ENCODE results near the gene RARG.

RARG gene

DNA sequence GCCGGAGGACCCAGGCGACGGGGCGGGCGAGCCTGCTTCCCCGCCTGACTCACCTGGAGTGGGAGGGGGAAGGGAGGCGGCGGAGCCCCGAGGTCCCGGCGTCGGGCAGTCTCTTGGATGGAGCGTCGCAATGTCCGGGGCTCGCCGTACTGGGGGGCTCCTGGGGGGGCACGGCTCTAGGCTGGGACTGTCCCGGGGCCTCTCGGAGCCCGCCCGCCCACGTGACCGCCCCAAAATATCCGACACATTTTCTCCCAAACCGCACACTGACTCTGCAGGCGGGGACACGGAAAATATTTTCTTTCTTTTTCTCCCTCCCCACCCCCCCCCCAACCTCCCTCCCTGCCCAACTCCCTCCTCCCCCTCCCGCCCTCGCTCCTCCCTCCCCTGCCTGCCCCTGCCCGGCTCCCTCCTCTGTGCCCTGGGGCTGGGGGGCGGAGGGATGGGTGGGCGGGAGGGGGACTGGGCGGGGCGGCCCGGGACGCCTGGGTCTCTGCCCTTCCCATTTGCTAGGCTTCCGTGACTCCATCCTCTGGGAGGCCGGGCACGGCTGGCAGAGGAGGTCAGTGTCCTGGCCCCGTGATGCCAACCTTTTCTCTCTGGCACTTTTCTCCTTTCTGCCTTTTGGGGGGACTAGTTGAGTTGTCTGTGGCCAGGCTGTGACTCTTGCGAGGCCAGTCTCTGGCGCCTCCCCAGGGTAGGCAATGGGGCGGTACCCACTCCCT lies at the start of gene RARG:
TSS of gene RARG (minus strand) at position 289 of the 725 bp plus-strand sequence. CDS start 4,664 bp downstream, outside the sequence.
- peak; percentile 28 for DNase-seq

- DNase-seq: no peak
These were observed 48.0 kb upstream of the RARG start for GRCh38 chr12:53279888-53280498.

DNA sequence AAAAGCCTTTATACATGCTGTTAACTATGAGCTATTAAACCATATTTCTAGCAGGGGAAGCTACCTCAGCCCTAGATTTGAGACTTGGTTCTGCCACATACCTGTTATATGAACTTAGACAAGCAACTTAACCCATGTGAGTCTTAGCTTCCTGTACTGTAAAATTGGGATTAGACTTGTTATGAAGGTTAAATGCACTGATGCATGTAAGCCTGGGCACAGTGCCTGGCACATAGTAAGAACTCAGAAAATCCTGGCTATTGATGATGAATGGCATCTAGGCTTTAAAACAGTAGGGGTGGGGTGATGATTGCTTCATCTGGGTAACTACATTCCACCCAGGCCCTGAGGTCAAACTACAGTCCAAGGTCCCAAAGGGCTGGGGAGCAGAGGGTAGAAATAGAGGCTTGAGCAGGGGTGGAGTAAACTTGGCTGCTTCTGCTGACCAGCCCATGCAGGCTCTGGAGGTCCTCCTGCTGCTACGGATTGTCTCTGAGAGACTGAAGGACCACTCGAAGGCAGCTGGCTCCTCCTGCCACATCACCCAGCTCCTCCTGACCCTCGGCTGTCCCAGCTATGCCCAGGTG lies 47.4 kb upstream of the RARG start:
- no peak for DNase-seq

- no peak for DNase-seq
These were observed 46.0 kb upstream of the RARG start for GRCh38 chr12:53277981-53278380.

DNA sequence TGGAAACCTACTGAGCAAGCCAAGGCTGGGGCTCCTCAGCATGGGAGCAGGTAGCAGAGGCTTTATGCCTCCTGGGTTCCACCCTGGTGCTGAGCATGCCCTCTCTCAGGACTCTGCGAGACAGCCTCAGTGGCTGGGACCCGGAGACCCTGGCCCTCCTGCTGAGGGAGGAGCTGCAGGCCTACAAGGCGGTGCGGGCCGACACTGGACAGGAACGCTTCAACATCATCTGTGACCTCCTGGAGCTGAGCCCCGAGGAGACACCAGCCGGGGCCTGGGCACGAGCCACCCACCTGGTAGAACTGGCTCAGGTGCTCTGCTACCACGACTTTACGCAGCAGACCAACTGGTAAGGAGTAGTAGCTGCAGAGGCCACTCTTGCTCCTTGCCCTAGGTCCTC lies 44.5 kb upstream of the RARG start:
- no peak for DNase-seq

- no peak for DNase-seq
These were observed 42.4 kb upstream of the RARG start for GRCh38 chr12:53274445-53274844.

DNA sequence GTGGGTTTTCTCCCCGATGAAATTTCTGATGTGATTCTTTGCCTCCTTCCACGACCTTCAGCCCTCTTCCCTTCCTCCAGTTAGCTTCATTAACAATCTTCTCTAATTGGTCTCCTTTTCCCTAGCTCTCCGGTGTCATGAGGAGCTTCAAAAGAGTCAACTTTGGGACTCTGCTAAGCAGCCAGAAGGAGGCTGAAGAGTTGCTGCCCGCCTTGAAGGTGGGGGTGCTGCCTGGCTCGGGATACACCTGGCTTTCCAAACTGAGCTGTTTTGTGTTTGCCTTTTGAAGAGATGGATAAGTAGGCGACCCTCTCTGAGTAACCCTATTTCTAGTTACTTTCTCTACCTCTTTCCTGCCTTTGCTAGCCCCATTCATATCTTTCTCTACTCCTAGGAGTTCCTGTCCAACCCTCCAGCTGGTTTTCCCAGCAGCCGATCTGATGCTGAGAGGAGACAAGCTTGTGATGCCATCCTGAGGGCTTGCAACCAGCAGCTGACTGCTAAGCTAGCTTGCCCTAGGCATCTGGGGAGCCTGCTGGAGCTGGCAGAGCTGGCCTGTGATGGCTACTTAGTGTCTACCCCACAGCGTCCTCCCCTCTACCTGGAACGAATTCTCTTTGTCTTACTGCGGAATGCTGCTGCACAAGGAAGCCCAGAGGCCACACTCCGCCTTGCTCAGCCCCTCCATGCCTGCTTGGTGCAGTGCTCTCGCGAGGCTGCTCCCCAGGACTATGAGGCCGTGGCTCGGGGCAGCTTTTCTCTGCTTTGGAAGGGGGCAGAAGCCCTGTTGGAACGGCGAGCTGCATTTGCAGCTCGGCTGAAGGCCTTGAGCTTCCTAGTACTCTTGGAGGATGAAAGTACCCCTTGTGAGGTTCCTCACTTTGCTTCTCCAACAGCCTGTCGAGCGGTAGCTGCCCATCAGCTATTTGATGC lies 36.9 kb upstream of the RARG start:
- DNase-seq: no peak

GRCh38 chr12:53267999-53268629 lies 36.1 kb upstream of the RARG start, which contains the start of gene ESPL1:
TSS of gene ESPL1 (plus strand) at chr12:53268299. CDS start at chr12:53268767, 468 bp downstream.
- DNase-seq: peak; percentile 49

GRCh38 chr12:53267306-53267998 lies 35.4 kb upstream of the RARG start:
- DNase-seq: no peak

DNA sequence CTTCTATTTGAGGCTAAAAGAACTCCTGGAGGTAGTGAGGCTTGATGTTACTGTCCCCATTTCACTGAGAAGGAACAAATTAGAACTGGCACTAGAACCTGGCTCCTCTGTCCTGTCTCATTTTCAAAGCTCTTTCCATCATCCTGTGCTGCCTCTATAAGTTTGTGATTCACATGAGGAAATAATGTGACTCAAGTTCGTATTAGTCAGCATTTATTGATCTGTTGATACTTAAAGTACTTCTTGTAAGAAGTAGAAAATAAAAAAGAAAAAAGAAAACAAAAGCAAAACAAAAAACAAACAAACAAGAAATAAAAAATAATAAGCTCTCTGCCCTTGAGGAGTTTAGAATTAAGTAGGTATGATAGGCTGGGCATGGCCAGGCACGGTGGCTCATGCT lies 33.8 kb upstream of the RARG start:
- DNase-seq: no peak

DNA sequence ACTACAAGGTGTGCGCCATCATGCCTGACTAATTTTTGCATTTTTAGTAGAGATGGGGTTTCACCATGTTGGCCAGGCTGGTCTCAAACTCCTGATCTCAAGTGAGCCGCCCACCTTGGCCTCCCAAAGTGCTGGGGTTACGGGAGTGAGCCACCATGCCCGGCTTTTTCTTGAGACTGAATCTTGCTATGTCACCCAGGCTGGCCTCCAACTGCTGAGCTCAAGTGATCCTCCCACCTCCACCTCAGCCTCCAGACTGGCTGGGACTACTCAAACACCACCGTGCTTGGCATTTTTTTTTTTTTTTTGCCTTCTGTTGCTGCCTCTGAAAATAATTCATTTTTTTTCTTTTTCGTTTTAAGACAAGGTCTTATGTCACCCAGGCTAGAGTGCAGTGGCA lies 27.9 kb upstream of the RARG start:
- no peak for DNase-seq

- DNase-seq: no peak
These were observed 26.8 kb upstream of the RARG start for GRCh38 chr12:53258541-53259539.

DNA sequence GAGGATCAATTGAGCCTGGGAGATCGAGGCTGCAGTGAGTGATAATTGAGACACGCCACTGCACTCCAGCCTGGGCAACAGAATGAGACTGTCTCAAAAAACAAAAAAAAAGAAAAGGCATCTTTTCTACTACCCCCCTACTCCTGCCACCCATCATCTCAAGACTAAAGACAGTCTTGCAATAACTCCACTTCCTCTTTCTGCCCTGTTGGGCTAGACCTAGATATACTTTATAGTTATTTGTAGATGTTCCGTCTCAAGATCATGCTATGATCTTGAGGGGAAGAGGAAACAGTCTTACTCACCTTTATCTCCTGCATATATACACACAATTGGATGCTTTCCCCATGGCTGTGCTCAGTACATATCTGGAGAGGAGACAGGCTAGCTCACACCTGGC lies 24.0 kb upstream of the RARG start:
- DNase-seq: no peak

GRCh38 chr12:53254816-53255545 lies 23.0 kb upstream of the RARG start:
- no peak for DNase-seq

DNA sequence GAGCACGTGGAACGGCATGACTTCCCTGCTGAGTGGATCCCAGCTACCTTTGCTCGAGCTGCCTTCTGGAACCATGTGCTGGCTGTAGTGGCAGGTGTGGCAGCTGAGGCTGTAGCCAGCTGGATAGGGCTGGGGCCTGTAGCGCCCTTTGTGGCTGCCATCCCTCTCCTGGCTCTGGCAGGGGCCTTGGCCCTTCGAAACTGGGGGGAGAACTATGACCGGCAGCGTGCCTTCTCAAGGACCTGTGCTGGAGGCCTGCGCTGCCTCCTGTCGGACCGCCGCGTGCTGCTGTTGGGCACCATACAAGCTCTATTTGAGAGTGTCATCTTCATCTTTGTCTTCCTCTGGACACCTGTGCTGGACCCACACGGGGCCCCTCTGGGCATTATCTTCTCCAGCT lies 21.3 kb upstream of the RARG start:
- DNase-seq: no peak

DNA sequence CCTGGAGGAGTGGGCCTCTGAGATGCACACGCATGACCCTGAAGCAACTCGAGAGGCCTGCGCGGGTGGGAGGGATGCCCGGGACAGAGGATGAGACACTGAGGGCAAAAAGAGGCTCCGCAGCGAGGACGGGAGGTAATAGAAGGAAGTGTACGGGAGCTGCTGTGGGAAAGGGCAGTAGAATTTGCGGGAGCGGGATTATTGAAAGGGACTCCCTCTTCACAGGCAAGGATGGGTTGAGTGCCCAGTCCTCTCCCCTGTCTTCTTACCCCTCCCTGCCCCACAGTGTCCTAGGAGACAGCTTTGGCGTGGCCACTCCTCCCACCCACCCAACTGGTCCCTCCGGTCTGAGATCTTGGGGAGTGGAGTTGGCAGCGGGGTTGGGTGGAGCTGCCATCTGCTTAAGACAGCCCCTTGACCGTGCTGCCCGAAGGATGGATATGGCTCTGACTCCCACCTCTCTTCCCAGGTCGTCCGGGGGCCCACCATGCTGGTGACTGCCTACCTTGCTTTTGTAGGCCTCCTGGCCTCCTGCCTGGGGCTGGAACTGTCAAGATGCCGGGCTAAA lies 20.4 kb upstream of the RARG start:
- DNase-seq: no peak

DNA sequence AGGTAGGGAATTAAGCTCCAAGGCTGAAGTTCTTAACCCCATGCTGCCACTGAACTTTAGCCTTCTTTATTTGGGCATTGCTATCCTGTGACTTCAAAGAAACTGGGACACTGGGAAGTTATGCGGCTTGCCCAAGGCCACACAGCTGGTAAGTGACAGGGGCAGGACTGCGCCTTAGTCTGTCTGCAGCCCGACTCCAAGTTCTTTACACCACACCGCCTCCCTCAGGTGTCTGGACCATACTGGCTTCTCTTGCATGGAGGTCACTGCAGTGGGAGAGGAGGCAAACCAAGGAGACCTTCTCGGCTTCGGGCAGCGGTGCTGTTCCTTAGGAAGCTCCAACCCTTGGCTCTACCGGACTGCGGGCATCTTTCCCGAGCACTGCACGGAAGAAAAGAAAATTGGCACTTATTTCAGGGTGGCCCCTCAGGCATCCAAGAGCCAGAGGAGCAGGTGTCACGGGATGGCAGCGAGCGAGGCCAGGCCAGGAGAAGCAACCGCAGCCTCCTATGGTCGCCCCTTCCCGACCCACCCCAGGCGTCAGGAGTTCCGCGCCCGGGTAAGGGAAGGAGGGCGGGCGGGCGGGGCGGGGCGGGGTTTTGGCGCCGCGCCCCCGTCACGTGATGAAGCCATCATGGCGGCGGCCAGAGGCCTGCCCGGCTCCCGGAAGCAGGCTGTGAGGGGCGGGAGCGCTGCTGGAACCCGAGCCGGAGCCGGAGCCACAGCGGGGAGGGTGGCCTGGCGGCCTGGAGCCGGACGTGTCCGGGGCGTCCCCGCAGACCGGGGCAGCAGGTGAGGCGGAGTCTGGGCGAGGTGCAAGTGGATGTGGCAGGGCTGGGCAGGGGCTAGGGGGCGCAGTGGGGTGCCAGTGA lies 19.7 kb upstream of the RARG start:
- DNase-seq: peak; percentile 45

DNA sequence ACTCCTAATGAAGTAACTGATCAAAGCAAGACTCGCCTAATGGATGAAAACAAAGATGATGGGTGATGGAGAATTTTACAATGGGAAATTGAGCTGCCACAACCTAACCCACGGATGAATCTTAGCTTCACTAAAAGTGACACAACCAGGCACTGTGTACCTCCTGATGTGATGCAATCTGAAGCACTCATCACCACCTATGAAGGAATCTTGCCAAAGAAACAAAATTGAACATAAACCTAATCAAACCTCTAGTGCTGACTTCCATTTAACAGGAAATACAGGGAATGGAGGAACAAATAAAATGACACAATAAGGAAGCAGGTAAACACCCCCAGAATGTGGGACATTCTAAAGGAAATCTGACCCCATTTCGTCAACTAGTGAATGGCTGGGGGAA lies 13.3 kb upstream of the RARG start:
- no peak for DNase-seq

- no peak for DNase-seq
These were observed 12.3 kb upstream of the RARG start for GRCh38 chr12:53244337-53244736.
